HS-5 (cell line): ENCODE results near the gene GCLC.
"Not testable (repeated sequence)": the region's sequence is repeated elsewhere in the genome, so short reads cannot be mapped to it uniquely, and the experiment has no call there.

Experiments
- DNase-seq: peaks from one replicate; pipeline ENCODE4 v3.0.0-alpha.2; 2012; ENCODE audit warnings: low read depth

Gene GCLC

GRCh38 chr6:53556986-53557715, 12.2 kb upstream of the GCLC start:
- DNase-seq = no peak

- DNase-seq = not testable (repeated sequence)
Observed at GRCh38 chr6:53553600-53553999, 8.7 kb upstream of the GCLC start.

DNA sequence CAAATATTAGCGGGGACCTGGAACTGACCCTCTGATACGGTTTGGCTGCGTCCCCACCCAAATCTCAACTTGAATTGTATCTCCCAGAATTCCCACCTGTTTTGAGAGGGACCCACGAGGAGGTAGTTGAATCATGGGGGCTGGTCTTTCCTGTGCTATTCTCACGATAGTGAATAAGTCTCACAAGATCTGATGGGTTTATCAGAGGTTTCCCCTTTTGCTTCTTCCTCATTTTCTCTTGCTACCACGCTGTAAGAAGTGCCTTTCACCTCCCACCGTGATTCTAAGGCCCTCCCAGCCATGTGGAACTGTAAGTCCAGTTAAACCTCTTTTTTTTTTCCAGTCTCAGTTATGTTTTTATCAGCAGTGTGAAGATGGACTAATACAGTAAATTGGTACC, 6.8 kb upstream of the GCLC start:
- DNase-seq = not testable (repeated sequence)

DNA sequence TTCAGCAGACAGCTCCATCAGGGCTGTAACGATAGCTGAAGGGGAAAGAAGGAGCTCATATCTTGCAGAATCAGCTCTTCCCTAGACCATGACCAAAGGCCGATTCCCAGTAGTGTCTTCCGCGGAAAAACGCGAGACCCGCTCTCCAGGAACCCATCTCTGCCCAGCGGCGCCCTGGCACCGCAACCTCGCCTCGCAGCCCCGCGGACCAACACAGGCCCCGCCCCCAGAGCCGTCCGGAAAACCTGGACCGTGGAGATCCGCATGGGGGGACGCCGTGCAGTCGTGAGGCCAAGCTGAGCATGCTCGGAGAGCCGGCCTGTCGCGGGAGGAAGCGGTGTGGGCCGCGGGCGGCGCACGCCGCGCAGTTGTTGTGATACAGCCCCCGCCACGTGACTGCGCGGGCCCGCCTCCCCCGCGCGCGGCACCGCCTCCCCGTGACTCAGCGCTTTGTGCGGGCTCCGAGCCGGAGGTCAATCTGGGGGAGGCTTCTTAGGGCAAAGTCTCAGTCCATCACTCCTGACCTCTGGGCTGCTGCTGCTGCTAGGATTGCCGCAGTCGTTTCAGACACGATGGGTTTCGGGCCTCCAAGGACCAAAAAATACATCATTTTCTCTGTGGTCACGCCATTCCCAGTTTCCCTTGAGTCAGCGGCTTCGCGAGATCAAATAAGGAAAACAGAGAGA, 3.1 kb upstream of the GCLC start:
- DNase-seq = peak; percentile 65

DNA sequence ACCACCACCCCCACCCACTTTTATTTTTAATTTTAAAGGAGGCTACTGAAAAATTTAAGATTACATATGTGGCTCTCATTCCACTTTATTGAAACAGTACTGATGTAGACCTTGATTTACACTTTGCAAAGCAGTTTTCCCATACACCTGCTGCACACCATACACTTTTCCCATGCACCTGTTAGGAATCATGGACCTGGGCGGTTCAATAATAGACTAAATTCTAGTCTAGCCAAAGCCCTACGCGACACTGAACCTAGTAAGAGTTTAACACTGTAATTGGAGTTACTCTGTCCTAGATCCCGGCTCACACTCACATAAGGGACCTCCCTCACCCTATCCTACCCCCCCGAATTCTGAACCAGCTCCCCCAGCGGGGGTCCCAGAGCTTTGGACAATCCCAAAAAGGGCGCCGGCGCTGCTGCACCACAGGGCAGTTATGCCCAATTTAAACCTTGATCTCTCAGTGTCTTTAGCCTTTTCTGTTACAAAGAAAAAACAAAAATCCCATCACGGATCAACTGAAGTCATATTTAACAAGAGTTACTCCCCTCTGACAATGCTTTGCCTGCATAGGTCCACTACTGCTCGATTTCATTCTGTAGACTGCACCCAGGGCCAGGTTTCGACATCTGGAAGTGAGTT, 2.4 kb upstream of the GCLC start:
- DNase-seq = no peak

DNA sequence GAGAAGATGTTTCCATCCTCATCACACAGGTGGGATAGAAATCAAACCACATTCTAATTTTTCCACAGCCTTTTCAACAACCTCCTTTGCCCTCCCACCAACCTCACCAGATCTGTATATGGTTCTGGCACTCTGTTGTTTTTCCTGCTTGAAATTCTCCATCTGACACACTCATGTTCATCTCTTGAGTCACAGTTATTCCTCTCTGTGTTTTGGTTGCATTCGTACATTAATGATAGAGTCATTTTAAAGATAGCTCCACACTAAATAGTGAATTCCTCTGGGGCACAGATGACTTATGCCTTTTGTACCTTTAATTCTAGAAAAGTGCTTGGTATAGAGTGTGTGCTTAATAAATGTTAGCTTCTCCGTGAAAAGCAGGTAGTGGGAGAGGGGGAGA, 1.4 kb upstream of the GCLC start:
- DNase-seq = no peak

GRCh38 chr6:53544217-53544469, 758 bp downstream of the GCLC start:
- DNase-seq = no peak

DNA sequence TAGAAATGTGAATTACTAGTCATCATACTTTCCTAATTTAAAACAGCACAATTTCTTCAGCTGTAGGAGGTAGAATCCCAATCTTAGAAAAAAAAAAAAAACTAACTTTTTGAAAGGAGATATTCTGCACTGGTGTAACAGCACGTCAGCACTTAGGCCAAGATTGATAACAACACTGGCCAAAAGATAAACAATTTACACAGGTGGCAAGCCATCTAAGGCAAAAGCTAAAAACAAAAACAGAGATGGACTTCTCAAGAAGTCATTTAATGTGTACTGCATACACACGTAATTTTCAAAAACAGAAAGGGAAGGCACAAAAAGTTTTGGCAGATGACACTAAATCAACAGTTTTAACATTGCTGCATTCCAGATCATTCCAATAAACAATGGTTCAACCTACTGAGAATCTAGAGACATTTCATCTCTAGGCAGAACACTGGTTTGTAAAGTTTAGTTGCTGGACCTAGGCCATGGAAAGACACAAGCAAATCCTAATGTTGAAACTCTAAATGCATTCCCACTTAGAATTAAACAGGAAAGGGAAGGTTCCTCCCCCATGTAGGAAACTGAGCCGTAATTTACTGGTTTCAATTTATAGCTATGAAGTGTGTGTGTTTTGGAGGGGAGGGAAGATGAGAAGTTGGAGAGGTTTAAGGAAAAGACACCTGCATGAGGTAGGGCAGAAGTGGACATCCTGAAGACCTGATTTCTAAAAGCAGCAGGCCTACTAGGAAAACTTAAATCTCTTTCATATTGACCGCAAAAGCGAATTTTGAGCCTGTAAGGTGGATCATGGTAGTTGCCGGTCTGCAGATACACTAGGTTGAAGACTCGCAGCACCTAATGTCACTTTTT, 1.3 kb downstream of the GCLC start:
- DNase-seq = no peak

- DNase-seq = no peak
Observed at GRCh38 chr6:53541900-53542299, 3.0 kb downstream of the GCLC start.

DNA sequence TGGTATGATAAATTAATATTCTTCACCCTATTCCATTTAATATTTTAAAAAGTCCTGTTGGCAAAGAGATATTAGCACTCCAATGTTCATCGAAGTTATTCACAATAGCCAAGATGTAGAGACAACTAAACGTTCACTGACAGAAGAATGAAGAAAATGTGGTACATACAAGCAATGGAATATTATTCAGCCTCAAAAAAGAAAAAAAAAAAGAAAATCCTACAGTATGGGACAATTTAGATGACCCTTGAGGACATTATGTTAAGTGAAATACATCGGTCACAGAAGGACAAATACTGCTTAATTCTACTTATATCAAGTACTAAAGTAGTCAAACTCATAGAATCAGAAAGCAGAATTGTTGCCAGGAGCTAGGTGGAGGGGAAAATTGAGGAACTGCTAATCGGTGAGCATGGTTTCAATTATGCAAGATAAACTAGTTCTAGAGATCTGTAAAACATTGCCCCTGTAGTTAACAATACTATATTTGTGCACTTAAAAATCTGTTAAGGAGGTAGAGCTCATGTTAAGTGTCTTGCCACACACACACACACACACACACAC, 4.7 kb downstream of the GCLC start:
- no peak for DNase-seq

- no peak for DNase-seq
Observed at GRCh38 chr6:53539561-53539960, 5.3 kb downstream of the GCLC start.

DNA sequence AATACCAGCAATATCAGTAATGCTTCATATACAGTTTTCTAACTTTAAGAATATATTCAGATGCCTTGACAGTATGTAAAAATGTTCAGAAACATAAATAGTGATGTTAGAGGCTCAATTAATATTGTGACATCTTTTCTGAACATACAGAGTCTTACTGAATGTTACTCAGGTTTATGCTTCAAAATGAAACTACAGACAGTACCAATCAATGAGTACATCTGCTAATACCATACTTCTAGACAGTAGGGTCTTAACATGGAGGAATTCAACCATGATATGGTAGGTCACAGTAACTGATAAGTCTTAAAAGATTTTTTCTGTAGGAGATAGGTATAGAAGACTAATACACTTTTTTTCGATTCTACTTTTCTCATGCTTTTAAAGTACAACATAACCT, 8.3 kb downstream of the GCLC start:
- no peak for DNase-seq

DNA sequence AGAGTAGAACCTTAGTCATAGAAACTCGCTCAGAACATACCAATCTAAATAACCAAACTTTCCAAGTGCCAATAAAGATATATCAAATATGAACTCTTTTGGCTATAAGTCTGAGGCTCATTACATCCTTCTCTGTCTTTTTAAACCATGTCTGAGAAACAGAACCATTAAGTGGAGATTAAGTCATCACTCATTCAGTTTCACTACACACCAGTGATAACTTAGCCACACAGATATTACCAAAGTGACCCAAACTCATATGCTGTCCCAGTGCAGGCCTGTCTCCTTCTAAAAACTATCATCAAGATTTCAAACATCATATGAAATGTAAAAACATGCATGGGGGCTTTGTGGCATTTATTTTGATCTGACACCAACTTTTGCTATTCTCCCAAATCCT, 12.0 kb downstream of the GCLC start:
- DNase-seq = no peak

DNA sequence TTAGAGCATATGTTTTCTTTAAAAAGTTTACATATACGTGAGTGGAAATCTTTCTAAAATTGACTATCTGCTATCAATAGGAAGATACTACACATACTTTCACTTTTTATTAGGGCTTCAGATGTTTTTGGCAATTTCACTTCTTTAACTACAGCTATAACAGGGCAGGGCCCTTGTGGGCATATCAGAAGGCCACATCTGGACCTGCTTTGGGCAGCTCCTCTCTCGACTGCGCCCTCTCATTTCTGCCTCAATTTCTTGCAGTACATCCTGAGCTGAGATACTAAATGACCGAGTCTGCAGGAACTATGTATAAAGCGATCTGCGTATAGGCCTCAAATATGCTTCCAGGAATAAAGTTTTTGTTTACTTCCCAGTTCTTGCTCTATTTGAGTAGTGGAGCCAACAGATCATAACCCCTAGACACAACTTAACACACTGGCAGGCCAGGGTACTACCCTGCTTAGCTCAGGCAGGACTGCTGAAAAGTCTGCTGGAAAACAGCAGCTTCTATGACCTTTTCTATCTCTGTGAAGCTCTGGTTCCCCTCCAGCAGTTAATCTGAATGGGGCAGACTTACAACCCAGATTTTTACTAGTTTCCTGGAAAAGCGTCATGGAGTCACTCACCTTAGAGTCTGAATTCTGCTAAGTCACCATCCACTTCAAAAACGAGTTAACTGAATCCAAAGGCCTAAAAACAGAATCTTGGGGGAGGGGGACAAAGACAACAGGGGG, 12.7 kb downstream of the GCLC start:
- no peak for DNase-seq

GRCh38 chr6:53530780-53531386, 14.0 kb downstream of the GCLC start:
- DNase-seq = no peak

GRCh38 chr6:53530346-53530745, 14.6 kb downstream of the GCLC start:
- DNase-seq = no peak

- no peak for DNase-seq
Observed at GRCh38 chr6:53529324-53530036, 15.4 kb downstream of the GCLC start.

- no peak for DNase-seq
Observed at GRCh38 chr6:53528107-53528506, 16.8 kb downstream of the GCLC start.

DNA sequence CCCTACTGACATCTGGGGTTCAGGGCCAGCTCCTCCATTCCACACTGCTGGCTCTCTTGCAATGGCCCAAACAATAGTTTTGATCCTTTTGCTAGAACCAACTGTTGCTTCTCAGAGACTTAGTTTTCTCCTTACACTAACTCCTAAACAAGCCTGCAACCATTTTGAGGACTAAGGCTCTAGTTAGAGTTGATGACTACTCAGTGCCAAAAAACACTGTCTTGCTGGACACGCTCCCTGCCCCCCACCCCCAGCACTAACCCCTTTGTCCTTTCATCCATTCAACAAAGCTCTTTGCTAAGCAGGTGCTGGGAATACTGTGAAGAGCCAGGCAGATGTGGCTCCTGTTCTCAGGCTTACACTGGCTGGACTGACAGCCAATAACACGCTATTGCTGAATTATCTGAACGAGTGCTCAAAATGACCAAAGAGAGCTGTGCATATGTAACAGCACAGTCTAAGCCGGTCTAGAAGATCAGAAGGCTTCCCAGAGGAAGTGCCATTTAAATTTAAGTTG, 17.6 kb downstream of the GCLC start:
- no peak for DNase-seq

DNA sequence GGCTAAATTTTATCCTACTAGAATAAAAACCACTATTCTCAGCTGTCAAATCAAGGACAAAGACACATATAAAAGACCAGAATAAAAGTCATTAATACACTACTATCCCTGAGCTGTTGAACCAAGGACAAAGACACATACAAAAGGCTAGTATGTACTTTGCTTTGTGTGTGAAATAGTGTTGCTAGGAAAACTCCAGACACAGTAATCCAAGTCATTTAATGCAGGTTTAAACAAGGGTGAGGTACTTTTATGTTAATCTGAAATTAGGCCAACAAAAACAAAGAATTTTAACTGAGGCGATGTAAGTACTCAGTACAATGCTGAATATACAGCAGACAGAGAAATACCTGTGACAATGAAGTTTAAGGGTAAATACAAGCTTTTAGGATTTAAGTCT, 18.9 kb downstream of the GCLC start:
- no peak for DNase-seq
